ENCODE results near the gene CRYZ.

DNA sequence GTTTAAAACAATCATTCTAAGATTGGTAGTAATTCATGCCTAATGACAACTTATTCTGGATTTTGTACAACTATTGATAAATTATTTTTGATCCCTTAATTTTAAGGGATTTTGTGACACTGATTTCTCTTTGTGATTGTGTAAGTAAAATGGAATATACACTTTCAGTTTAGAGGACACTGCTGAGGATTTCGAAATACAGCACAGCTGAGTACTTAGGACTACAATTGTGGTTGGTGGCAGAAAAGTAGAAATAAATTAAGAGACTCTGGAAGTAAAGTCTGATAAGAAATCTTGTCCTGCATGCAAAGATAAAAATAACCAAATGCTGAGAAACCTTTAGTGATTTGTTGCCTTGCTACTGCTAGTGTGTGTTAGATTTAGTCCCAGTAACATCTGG lies 40.1 kb upstream of the CRYZ start:
- no peak for TF ChIP-seq POLR2A (IDR thresholded peaks at IDR 0.05; ENCODE audit: low read depth, low read length)
- TF ChIP-seq, protein P1, sequence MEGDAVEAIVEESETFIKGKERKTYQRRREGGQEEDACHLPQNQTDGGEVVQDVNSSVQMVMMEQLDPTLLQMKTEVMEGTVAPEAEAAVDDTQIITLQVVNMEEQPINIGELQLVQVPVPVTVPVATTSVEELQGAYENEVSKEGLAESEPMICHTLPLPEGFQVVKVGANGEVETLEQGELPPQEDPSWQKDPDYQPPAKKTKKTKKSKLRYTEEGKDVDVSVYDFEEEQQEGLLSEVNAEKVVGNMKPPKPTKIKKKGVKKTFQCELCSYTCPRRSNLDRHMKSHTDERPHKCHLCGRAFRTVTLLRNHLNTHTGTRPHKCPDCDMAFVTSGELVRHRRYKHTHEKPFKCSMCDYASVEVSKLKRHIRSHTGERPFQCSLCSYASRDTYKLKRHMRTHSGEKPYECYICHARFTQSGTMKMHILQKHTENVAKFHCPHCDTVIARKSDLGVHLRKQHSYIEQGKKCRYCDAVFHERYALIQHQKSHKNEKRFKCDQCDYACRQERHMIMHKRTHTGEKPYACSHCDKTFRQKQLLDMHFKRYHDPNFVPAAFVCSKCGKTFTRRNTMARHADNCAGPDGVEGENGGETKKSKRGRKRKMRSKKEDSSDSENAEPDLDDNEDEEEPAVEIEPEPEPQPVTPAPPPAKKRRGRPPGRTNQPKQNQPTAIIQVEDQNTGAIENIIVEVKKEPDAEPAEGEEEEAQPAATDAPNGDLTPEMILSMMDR (IDR thresholded peaks at IDR 0.05; ENCODE audit: extremely low read depth in 1 of 2, insufficient read depth in 1 of 2, low read depth in 1 of 2, low read length in 2 of 2) = no peak
- TF ChIP-seq, protein P2, sequence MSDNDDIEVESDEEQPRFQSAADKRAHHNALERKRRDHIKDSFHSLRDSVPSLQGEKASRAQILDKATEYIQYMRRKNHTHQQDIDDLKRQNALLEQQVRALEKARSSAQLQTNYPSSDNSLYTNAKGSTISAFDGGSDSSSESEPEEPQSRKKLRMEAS (IDR thresholded peaks at IDR 0.05; ENCODE audit: insufficient read depth, insufficient read length) = no peak

All from endothelial cell of umbilical vein (primary cell).